Stimulated activated CD4-positive, alpha-beta T cell treated with anti-CD3 and anti-CD28 coated beads, Interleukin-2, amount 100 ng/mL, for 48 hours (primary cell): ENCODE results near the gene SOWAHC.

ENCODE experiments used
- DNase-seq, 2 donors: peaks; one replicate each; pipeline ENCODE4 v3.0.0-alpha.2; 2020

SOWAHC gene

GRCh38 chr2:109647636-109648035 lies 33.5 kb downstream of the SOWAHC start:
- DNase-seq = no peak

GRCh38 chr2:109648041-109648527 lies 33.9 kb downstream of the SOWAHC start:
- no peak for DNase-seq

GRCh38 chr2:109649736-109650695 lies 35.9 kb downstream of the SOWAHC start:
- DNase-seq = no peak

- DNase-seq = no peak
Measured at GRCh38 chr2:109654326-109655050, 40.3 kb downstream of the SOWAHC start.

GRCh38 chr2:109655287-109655686 lies 41.1 kb downstream of the SOWAHC start:
- no peak for DNase-seq

- DNase-seq = no peak
Measured at GRCh38 chr2:109659396-109660045, 45.4 kb downstream of the SOWAHC start.

- DNase-seq = no peak
Measured at GRCh38 chr2:109660046-109660860, 46.1 kb downstream of the SOWAHC start.

GRCh38 chr2:109662889-109663288 lies 48.7 kb downstream of the SOWAHC start:
- no peak for DNase-seq

GRCh38 chr2:109663721-109664120 lies 49.6 kb downstream of the SOWAHC start:
- DNase-seq = no peak

GRCh38 chr2:109666466-109666865 lies 52.3 kb downstream of the SOWAHC start:
- DNase-seq = no peak
